ENCODE results near the gene DEPP1. TPM values are rescaled to one million over a fixed set of nuclear protein-coding genes. Genes with fewer than 3 reads are reported as not detected.

Gene DEPP1
- total and polyA plus RNA-seq, 3 donors from 2014 or later: 29.1 to 84.9 (median 33.1) TPM

- H3K27me3 ChIP-seq: no peaks in the 10 kb centered on the region
- no peak for DNase-seq
- intact Hi-C loops (cut with DNase I; ENCODE audit: low total_unique reads): no loop called here
- TF ChIP-seq POLR2A (IDR thresholded peaks at IDR 0.05) (no peak), CTCF (IDR thresholded peaks at IDR 0.05) (no peak)
- H3K4me1 ChIP-seq: peaks cover 9% of the 10 kb centered on the region
- no peaks in the 10 kb centered on the region for H3K9me3 ChIP-seq
- H3K4me3 ChIP-seq: no peak overlapping the region
- WGBS, 2 donors: 66 to 77% methylated on average over 3 of the region's 3 CpGs
- no peak overlapping the region for H3K27ac ChIP-seq
- H3K36me3 ChIP-seq (ENCODE audit: low read depth, missing control alignments): no peaks in the 10 kb centered on the region
Observed at GRCh38 chr10:45006276-45007030, 27.8 kb upstream of the DEPP1 start.

GRCh38 chr10:45005284-45005683 lies 26.7 kb upstream of the DEPP1 start:
- no peak for TF ChIP-seq POLR2A (IDR thresholded peaks at IDR 0.05)
- TF ChIP-seq CTCF (IDR thresholded peaks at IDR 0.05): no peak
- intact Hi-C loops (cut with DNase I; ENCODE audit: low total_unique reads): no loop called here
- Histone ChIP-seq H3K36me3 (ENCODE audit: low read depth, missing control alignments) (no peaks in the 10 kb centered on the region), H3K4me3 (no peak overlapping the region), H3K27me3 (no peaks in the 10 kb centered on the region), H3K9me3 (no peaks in the 10 kb centered on the region), H3K4me1 (peaks cover 10% of the 10 kb centered on the region), H3K27ac (no peak overlapping the region)
- DNase-seq: no peak
- whole genome bisulfite sequencing, 2 donors: 93 to 100% methylated on average over 1 of the region's 1 CpG

- Histone ChIP-seq H3K4me3 (no peak overlapping the region), H3K27ac (no peak overlapping the region), H3K4me1 (peaks cover 15% of the 10 kb centered on the region), H3K36me3 (ENCODE audit: low read depth, missing control alignments) (no peaks in the 10 kb centered on the region), H3K27me3 (no peaks in the 10 kb centered on the region), H3K9me3 (no peaks in the 10 kb centered on the region)
- DNase-seq: no peak
- intact Hi-C loops (cut with DNase I; ENCODE audit: low total_unique reads): no loop called here
- TF ChIP-seq CTCF (IDR thresholded peaks at IDR 0.05): no peak
- no peak for TF ChIP-seq POLR2A (IDR thresholded peaks at IDR 0.05)
- whole genome bisulfite sequencing, 2 donors: 51 to 66% methylated on average over 3 of the region's 3 CpGs
Observed at GRCh38 chr10:45004661-45005060, 26.1 kb upstream of the DEPP1 start.

GRCh38 chr10:45003432-45004000 lies 24.9 kb upstream of the DEPP1 start:
- Histone ChIP-seq H3K4me1 (peaks cover 24% of the 10 kb centered on the region), H3K36me3 (ENCODE audit: low read depth, missing control alignments) (no peaks in the 10 kb centered on the region), H3K9me3 (no peaks in the 10 kb centered on the region), H3K27ac (no peak overlapping the region), H3K4me3 (no peak overlapping the region), H3K27me3 (no peaks in the 10 kb centered on the region)
- intact Hi-C loops (cut with DNase I; ENCODE audit: low total_unique reads): no loop called here
- no peak for TF ChIP-seq POLR2A (IDR thresholded peaks at IDR 0.05)
- TF ChIP-seq CTCF (IDR thresholded peaks at IDR 0.05): no peak
- 61 to 85% methylated on average over 10 of the region's 10 CpGs for whole genome bisulfite sequencing, 2 donors
- DNase-seq: no peak
